Cardiac muscle cell (in vitro differentiated cells and primary cell): ENCODE data around the gene ZNF580. TPM values are rescaled to one million over a fixed set of nuclear protein-coding genes. Genes with fewer than 3 reads are reported as not detected.

ENCODE experiments used
- DNase-seq, 2 donors: peaks; one replicate each; pipeline versions ENCODE4 v3.0.0 to v3.0.0-alpha.2; 2010 to 2017; ENCODE audit warnings: low read depth in 1 of 2, low spot score in 1 of 2
- H3K27ac ChIP-seq: fragments of 200-600 bp; sonication (generic); 2 replicates; pipeline ENCODE4 v1.5.1; 2016
- H3K27me3 ChIP-seq: fragments of 200-600 bp; sonication (generic); 2 replicates; pipeline ENCODE4 v1.6.0; 2016; ENCODE audit warnings: control low read depth
- H3K36me3 ChIP-seq: fragments of 200-600 bp; sonication (generic); 2 replicates; pipeline ENCODE4 v1.5.1; 2016; ENCODE audit warnings: control low read depth
- H3K4me1 ChIP-seq: fragments of 200-600 bp; sonication (generic); 2 replicates; pipeline ENCODE4 v1.8.1; 2017; ENCODE audit warnings: low read depth, mild to moderate bottlenecking, mixed run types
- H3K4me3 ChIP-seq: fragments of 200-600 bp; sonication (generic); 2 replicates; pipeline ENCODE4 v1.5.1; 2016; ENCODE audit warnings: mild to moderate bottlenecking
- H3K9me3 ChIP-seq: fragments of 200-600 bp; sonication (generic); 2 replicates; pipeline ENCODE4 v1.5.1; 2017; ENCODE audit warnings: low read depth, mild to moderate bottlenecking, control low read depth
- CTCF ChIP-seq: IDR thresholded peaks from 2 replicates; pipeline ENCODE4 v1.5.1; 2012; ENCODE audit warnings: low read depth, mild to moderate bottlenecking, low read length
- polyA plus RNA-seq: library from polyadenylated mRNA; unstranded; fragments of >200 nt; fragmentation: Nextera tagmentation; extraction: Ambion mirVana; gene quantifications from 2 replicates; pipeline ENCODE4 v1.2.1, GENCODE V29; 2016
- total RNA-seq: library from RNA; depleted of rRNA; stranded (reverse); fragments of >200 nt; gene quantifications from 2 replicates; pipeline ENCODE4 v1.2.3, GENCODE V29; 2016

Gene ZNF580
- total and polyA plus RNA-seq, 2 experiments from 2014 or later, result 78.4 to 124 TPM

- no peak for DNase-seq
- Histone ChIP-seq H3K27me3 (no peaks in the 10 kb centered on the region), H3K9me3 (no peaks in the 10 kb centered on the region), H3K36me3 (peaks cover 13% of the 10 kb centered on the region), H3K4me1 (peaks cover 10% of the 10 kb centered on the region), H3K4me3 (no peak overlapping the region), H3K27ac (no peak overlapping the region)
- no peak for TF ChIP-seq CTCF
Measured at GRCh38 chr19:55679343-55680257, 38.8 kb downstream of the ZNF580 start.

GRCh38 chr19:55680339-55681130, 39.7 kb downstream of the ZNF580 start:
- no peak for DNase-seq
- peaks cover 13% of the 10 kb centered on the region for H3K36me3 ChIP-seq

GRCh38 chr19:55681131-55682092, 40.6 kb downstream of the ZNF580 start:
- H3K9me3 ChIP-seq, result no peaks in the 10 kb centered on the region
- no peak overlapping the region for H3K4me3 ChIP-seq
- TF ChIP-seq CTCF, result no peak
- no peaks in the 10 kb centered on the region for H3K27me3 ChIP-seq
- no peak overlapping the region for H3K27ac ChIP-seq
- no peak for DNase-seq
- H3K4me1 ChIP-seq, result peaks cover 3% of the 10 kb centered on the region
- peaks cover 13% of the 10 kb centered on the region for H3K36me3 ChIP-seq

More at GRCh38 chr19:55680339-55681130, 39.7 kb downstream of the ZNF580 start:
- Histone ChIP-seq H3K27me3 (no peaks in the 10 kb centered on the region), H3K9me3 (no peaks in the 10 kb centered on the region), H3K4me1 (peaks cover 10% of the 10 kb centered on the region), H3K4me3 (no peak overlapping the region), H3K27ac (no peak overlapping the region)
- TF ChIP-seq CTCF, result no peak

- no peak for TF ChIP-seq CTCF
- Histone ChIP-seq H3K27me3 (no peaks in the 10 kb centered on the region), H3K4me1 (no peaks in the 10 kb centered on the region), H3K36me3 (peaks cover 11% of the 10 kb centered on the region), H3K9me3 (no peaks in the 10 kb centered on the region), H3K27ac (no peak overlapping the region), H3K4me3 (no peak overlapping the region)
- DNase-seq, result no peak
Measured at GRCh38 chr19:55683449-55684261, 42.9 kb downstream of the ZNF580 start.
